Stomach (tissue), 9 donors: Measurements from ENCODE around the gene CASP9. TPM values are rescaled to one million over a fixed set of nuclear protein-coding genes. Genes with fewer than 3 reads are reported as not detected.

Source experiments
- DNase-seq, 2 donors: peaks; one replicate each; pipeline versions ENCODE4 v3.0.0 to v3.0.0-alpha.2; 2013 to 2019
- H3K27ac ChIP-seq, 5 donors: fragments of 200-600 bp in 4 of 5; sonication (generic) in 4 of 5; one replicate each; pipeline ENCODE4 v1.5.1; 2013 to 2019; ENCODE audit warnings: mild to moderate bottlenecking in 1 of 5, moderate library complexity in 1 of 5
- H3K27me3 ChIP-seq, 3 donors: fragments of 200-600 bp; sonication (generic); one replicate each; pipeline ENCODE4 v1.5.1; 2017 to 2019; ENCODE audit warnings: mixed run types in 1 of 3
- H3K36me3 ChIP-seq, 4 donors: fragments of 200-600 bp; sonication (generic); 1 replicate in 3 of 4; 2 replicates in 1 of 4; pipeline ENCODE4 v1.5.1; 2016 to 2019
- H3K4me1 ChIP-seq, 4 donors: fragments of 200-600 bp; sonication (generic); one replicate each; pipeline ENCODE4 v1.5.1; 2016 to 2019
- H3K4me3 ChIP-seq, 4 donors: fragments of 200-600 bp; sonication (generic) in 3 of 4; one replicate each; pipeline ENCODE4 v1.5.1; 2016 to 2019; ENCODE audit warnings: mild to moderate bottlenecking in 1 of 4
- H3K9me3 ChIP-seq, 4 donors: fragments of 200-600 bp; sonication (generic); one replicate each; pipeline ENCODE4 v1.5.1; 2016 to 2019
- CTCF ChIP-seq, 7 experiments: fragments of 450-650 bp in 4 of 7; fragments of 200-600 bp in 3 of 7; sonication (generic) in 3 of 7; IDR thresholded peaks; one replicate each; pipeline ENCODE4 v1.5.1; 2016 to 2019; ENCODE audit warnings: antibody characterized with exemption in 7 of 7, control low read depth in 2 of 7, mild to moderate bottlenecking in 1 of 7
- EP300 ChIP-seq: sonication (generic); formaldehyde crosslinking; IDR thresholded peaks from one replicate; pipeline ENCODE4 v1.6.1; 2017; ENCODE audit warnings: antibody characterized with exemption
- POLR2A ChIP-seq, 4 donors: fragments of 450-650 bp; IDR thresholded peaks; one replicate each; pipeline ENCODE4 v1.6.1; 2016; ENCODE audit warnings: antibody characterized with exemption in 4 of 4, control low read depth in 2 of 4, mild to moderate bottlenecking in 1 of 4, moderate library complexity in 1 of 4
- POLR2AphosphoS5 ChIP-seq, 3 donors: sonication (generic); formaldehyde crosslinking; IDR thresholded peaks; one replicate each; pipeline ENCODE4 v1.6.1; 2016; ENCODE audit warnings: antibody characterized with exemption in 3 of 3
- WGBS, 5 donors: extraction: QIAGEN DNeasy Blood & Tissue Kit in 3 of 5; methylation state at CpG; one replicate each; pipeline versions ENCODE4 v1.1.5 to v1.1.7; 2013 to 2018; 5-methylcytosine and 5-hydroxymethylcytosine counted together
- intact Hi-C: fragments of 100-400 bp; cut with DNase I; formaldehyde crosslinking; loops from one replicate; pipeline ENCODE4 v1.15.1; 2023; ENCODE audit warnings: low total_unique reads
- polyA plus RNA-seq, 3 donors: library from polyadenylated mRNA; stranded (reverse); fragments of 200-250 nt; gene quantifications; one replicate each; pipeline ENCODE4 v1.2.3, GENCODE V29; 2013
- total RNA-seq, 5 donors: library from RNA; depleted of rRNA; stranded (reverse); fragments of >200 nt; gene quantifications; one replicate each; pipeline versions ENCODE4 v1.1.0 to v1.2.3, GENCODE V29; 2014 to 2016
- donor health status: healthy with polysubstance abuse.
- donor health status: Bipolar disorder and iron deficiency.
- donor health status: healthy.

Gene CASP9
- total and polyA plus RNA-seq, 8 donors: 8.3 to 125 (median 16.3) TPM

DNA sequence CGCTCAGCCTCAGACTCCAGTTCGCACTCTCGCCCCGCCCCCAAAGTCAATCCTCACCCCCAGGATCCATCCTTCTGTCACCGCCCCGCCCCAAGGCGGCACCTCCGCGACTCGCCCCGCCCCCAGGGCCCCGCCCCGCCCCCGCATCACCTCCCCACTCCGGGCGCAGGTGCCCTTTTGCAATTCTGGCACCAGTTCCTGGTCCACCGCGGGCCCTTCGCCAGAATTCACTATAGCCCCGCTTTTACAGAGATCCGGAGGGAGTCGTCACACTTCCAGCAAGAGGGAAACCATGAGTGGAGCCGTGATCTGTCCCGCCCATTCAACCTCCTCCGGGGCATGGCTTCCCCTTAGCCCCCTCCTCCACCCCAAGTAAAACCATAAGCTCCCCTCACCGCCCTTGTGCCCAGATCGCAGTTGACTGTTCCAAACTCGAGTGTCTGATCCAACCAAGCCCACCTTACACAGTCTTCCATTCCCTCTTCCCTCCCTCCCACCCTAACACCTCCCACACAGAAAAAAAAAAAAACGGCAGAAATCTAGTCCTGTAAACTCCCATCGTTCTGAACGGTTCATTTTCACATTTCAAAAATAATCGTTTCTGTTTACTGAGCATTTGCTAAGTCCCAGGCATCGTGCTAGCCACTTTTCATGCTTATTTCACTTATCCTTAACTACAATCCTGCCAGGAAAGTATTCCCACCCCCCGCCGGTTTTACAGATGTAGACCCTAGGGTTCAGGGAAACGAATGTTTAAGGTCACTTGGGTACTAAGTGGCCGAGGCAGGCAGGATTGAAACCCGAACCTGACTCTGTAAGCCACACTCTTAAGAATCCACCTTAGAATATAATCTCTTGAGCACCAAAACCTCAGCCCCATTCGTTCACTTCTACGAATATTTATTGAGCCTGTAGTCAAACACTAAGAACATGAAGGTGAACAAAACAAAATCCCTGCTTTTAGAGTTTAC lies 1.3 kb upstream of the CASP9 start:
- H3K27ac ChIP-seq: peak overlapping the region; percentile 97 to 99 (median 98)
- no peaks in the 10 kb centered on the region for H3K27me3 ChIP-seq
- peaks cover 30 to 51% (median 44%) of the 10 kb centered on the region in 4 donors for H3K4me1 ChIP-seq
- peaks cover 0 to 12% (median 4%) of the 10 kb centered on the region in 4 donors for H3K36me3 ChIP-seq
- intact Hi-C loops: no loop called here
- DNase-seq: peak in 1 of 2 donors; percentile 55
- TF ChIP-seq POLR2AphosphoS5 (IDR thresholded peaks at IDR 0.05): peak in 1 of 3 donors; percentile 61
- TF ChIP-seq POLR2A (IDR thresholded peaks at IDR 0.05): no peak
- TF ChIP-seq EP300: no peak
- no peak for TF ChIP-seq CTCF (IDR thresholded peaks at IDR 0.05)
- WGBS, 5 donors: 2 to 3% (median 3%) methylated on average over 38 to 40 of the region's 40 CpGs
- peak overlapping the region; percentile 69 to 94 (median 80) for H3K4me3 ChIP-seq
- H3K9me3 ChIP-seq: no peaks in the 10 kb centered on the region

GRCh38 chr1:15524283-15525049 lies 451 bp upstream of the CASP9 start:
- Histone ChIP-seq H3K36me3 (peaks cover 0 to 5% (median 0%) of the 10 kb centered on the region in 4 donors), H3K27ac (peak overlapping the region; percentile 97 to 99 (median 98)), H3K4me3 (peak overlapping the region; percentile 69 to 94 (median 80)), H3K9me3 (no peaks in the 10 kb centered on the region), H3K4me1 (peaks cover 30 to 52% (median 45%) of the 10 kb centered on the region in 4 donors), H3K27me3 (no peaks in the 10 kb centered on the region)
- intact Hi-C loops: no loop called here
- WGBS, 5 donors: 0 to 3% (median 2%) methylated on average over 32 to 87 of the region's 88 CpGs
- no peak for TF ChIP-seq POLR2AphosphoS5 (IDR thresholded peaks at IDR 0.05)
- TF ChIP-seq EP300: peak; percentile 17
- no peak for TF ChIP-seq POLR2A (IDR thresholded peaks at IDR 0.05)
- no peak for TF ChIP-seq CTCF (IDR thresholded peaks at IDR 0.05)
- DNase-seq: peak; percentile 100

DNA sequence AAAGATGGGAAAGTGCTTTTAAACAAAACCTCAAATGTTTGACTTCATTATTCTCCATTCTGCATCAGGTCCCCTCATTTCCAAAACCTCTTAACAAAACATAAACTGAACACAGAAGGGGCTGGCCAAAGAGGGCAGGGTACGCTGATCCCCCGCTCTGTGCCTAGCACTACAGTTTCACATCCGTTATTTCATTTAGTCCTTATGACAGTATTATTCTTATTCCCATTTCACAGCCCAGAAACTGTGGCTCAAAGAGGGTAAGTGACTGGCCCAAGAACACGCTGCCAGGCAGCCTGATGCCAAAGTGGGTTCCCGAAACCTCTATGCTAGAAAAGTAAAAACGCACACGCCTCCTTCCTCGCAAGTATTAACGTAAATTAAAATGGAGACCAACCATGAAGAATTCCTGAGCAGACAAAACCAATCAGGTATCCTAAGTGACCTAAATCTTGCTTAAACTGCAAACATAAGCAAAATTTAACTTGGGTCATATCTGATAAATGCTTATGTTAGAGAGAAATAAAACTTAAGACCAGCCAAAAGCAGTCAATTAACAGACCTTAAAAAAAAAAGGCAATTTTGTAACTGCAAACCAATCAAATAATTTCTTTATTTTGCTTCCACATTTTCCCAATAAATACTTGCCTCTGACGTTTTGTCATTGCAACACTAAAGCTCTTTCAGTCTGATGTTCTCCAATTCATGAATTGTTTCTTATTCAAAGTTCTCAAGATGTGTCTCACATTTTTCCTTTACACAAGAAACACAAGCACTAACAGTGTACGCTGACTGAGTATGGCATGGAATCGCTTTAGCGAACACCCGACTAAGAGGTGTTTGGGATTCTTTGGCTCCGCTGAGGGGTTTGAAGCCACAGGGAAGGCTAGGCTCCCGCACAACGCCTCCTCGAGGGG lies 653 bp downstream of the CASP9 start:
- H3K4me1 ChIP-seq: peaks cover 30 to 48% (median 41%) of the 10 kb centered on the region in 4 donors
- DNase-seq: peak; percentile 18 to 29
- peak overlapping the region; percentile 69 to 94 (median 80) for H3K4me3 ChIP-seq
- WGBS, 5 donors: 32 to 42% (median 37%) methylated on average over 18 of the region's 18 CpGs
- TF ChIP-seq POLR2A (IDR thresholded peaks at IDR 0.05): no peak
- TF ChIP-seq EP300: no peak
- TF ChIP-seq POLR2AphosphoS5 (IDR thresholded peaks at IDR 0.05): no peak
- no peak for TF ChIP-seq CTCF (IDR thresholded peaks at IDR 0.05)
- H3K27me3 ChIP-seq: no peaks in the 10 kb centered on the region
- intact Hi-C loops: no loop called here
- peaks cover 0 to 1% (median 0%) of the 10 kb centered on the region in 4 donors for H3K36me3 ChIP-seq
- H3K9me3 ChIP-seq: no peaks in the 10 kb centered on the region
- H3K27ac ChIP-seq: peak overlapping the region; percentile 74 to 99 (median 97)
